ENCODE data around the gene GNB1L. TPM values are rescaled to one million over a fixed set of nuclear protein-coding genes. Genes with fewer than 3 reads are reported as not detected.

GNB1L gene
- total RNA-seq, 1 experiment from 2014 or later, result 17.7 TPM

- Histone ChIP-seq H3K27me3 (replicated peaks) (no peaks in the 10 kb centered on the region), H3K9me3 (replicated peaks) (no peaks in the 10 kb centered on the region), H3K36me3 (no peaks in the 10 kb centered on the region), H3K27ac (no peak overlapping the region), H3K4me1 (replicated peaks) (no peaks in the 10 kb centered on the region), H3K4me3 (no peak overlapping the region)
- DNase-seq (ENCODE audit: low read depth in 1 of 2, low spot score in 2 of 2), result no peak
These were observed 115.2 kb downstream of the GNB1L start for GRCh38 chr22:19739448-19739895.

- DNase-seq (ENCODE audit: low read depth in 1 of 2, low spot score in 2 of 2), result no peak
- Histone ChIP-seq H3K27ac (no peak overlapping the region), H3K4me1 (replicated peaks) (no peaks in the 10 kb centered on the region), H3K36me3 (no peaks in the 10 kb centered on the region), H3K9me3 (replicated peaks) (no peaks in the 10 kb centered on the region), H3K27me3 (replicated peaks) (no peaks in the 10 kb centered on the region), H3K4me3 (no peak overlapping the region)
These were observed 115.8 kb downstream of the GNB1L start for GRCh38 chr22:19738664-19739447.

GRCh38 chr22:19737846-19738663 is 116.6 kb downstream of the GNB1L start:
- Histone ChIP-seq H3K4me3 (no peak overlapping the region), H3K27me3 (replicated peaks) (no peaks in the 10 kb centered on the region), H3K27ac (no peak overlapping the region), H3K9me3 (replicated peaks) (no peaks in the 10 kb centered on the region), H3K36me3 (no peaks in the 10 kb centered on the region), H3K4me1 (replicated peaks) (no peaks in the 10 kb centered on the region)
- DNase-seq (ENCODE audit: low read depth in 1 of 2, low spot score in 2 of 2), result no peak

- Histone ChIP-seq H3K9me3 (replicated peaks) (no peaks in the 10 kb centered on the region), H3K27ac (no peak overlapping the region), H3K4me1 (replicated peaks) (peaks cover 3% of the 10 kb centered on the region), H3K36me3 (no peaks in the 10 kb centered on the region), H3K4me3 (no peak overlapping the region), H3K27me3 (replicated peaks) (no peaks in the 10 kb centered on the region)
- DNase-seq (ENCODE audit: low read depth in 1 of 2, low spot score in 2 of 2), result no peak
These were observed 118.8 kb downstream of the GNB1L start for GRCh38 chr22:19735665-19736510.

GRCh38 chr22:19734837-19735382 is 119.8 kb downstream of the GNB1L start:
- DNase-seq (ENCODE audit: low read depth in 1 of 2, low spot score in 2 of 2), result no peak
- Histone ChIP-seq H3K4me1 (replicated peaks) (peaks cover 10% of the 10 kb centered on the region), H3K27me3 (replicated peaks) (no peaks in the 10 kb centered on the region), H3K9me3 (replicated peaks) (no peaks in the 10 kb centered on the region), H3K36me3 (no peaks in the 10 kb centered on the region), H3K27ac (no peak overlapping the region), H3K4me3 (no peak overlapping the region)

GRCh38 chr22:19734163-19734562 is 120.5 kb downstream of the GNB1L start:
- DNase-seq (ENCODE audit: low read depth in 1 of 2, low spot score in 2 of 2), result no peak
- H3K36me3 ChIP-seq, result no peaks in the 10 kb centered on the region

GRCh38 chr22:19733755-19734154 is 120.9 kb downstream of the GNB1L start:
- DNase-seq (ENCODE audit: low read depth in 1 of 2, low spot score in 2 of 2), result no peak
- no peak overlapping the region for H3K27ac ChIP-seq

More at GRCh38 chr22:19734163-19734562, 120.5 kb downstream of the GNB1L start:
- no peaks in the 10 kb centered on the region for H3K9me3 ChIP-seq (replicated peaks)
- H3K4me1 ChIP-seq (replicated peaks), result peaks cover 10% of the 10 kb centered on the region
- no peak overlapping the region for H3K4me3 ChIP-seq
- no peak overlapping the region for H3K27ac ChIP-seq
- H3K27me3 ChIP-seq (replicated peaks), result no peaks in the 10 kb centered on the region

More at GRCh38 chr22:19733755-19734154, 120.9 kb downstream of the GNB1L start:
- Histone ChIP-seq H3K36me3 (no peaks in the 10 kb centered on the region), H3K4me3 (no peak overlapping the region), H3K9me3 (replicated peaks) (no peaks in the 10 kb centered on the region), H3K27me3 (replicated peaks) (no peaks in the 10 kb centered on the region), H3K4me1 (replicated peaks) (peaks cover 10% of the 10 kb centered on the region)

Other genes starting within 250 kb of the GNB1L start
- gene SEPTIN5, start 140.4 kb downstream of the GNB1L start, total RNA-seq (2014; rRNA removed; shearing (Covaris generic)), result 8.8 and 13.3 TPM in 2 replicates
- gene GP1BB, start 131.3 kb downstream of the GNB1L start, total RNA-seq (2014; rRNA removed; shearing (Covaris generic)), result 0.53 and 4.9 TPM in 2 replicates
- gene TBX1, start 94.1 kb downstream of the GNB1L start, total RNA-seq (2014; rRNA removed; shearing (Covaris generic)), result 0.31 and 0.61 TPM in 2 replicates
- gene RTL10, start within 50 bp of the GNB1L start, total RNA-seq (2014; rRNA removed; shearing (Covaris generic)), result 11.5 and 11.7 TPM in 2 replicates
- gene COMT, start 86.9 kb upstream of the GNB1L start, total RNA-seq (2014; rRNA removed; shearing (Covaris generic)), result 288 and 492 TPM in 2 replicates
- gene TXNRD2, start 86.9 kb upstream of the GNB1L start, total RNA-seq (2014; rRNA removed; shearing (Covaris generic)), result 25.5 and 42.5 TPM in 2 replicates
- 1.4 and 3.0 TPM in 2 replicates for gene ARVCF, start 161.9 kb upstream of the GNB1L start, total RNA-seq (2014; rRNA removed; shearing (Covaris generic))
- gene TANGO2, start 166.2 kb upstream of the GNB1L start, total RNA-seq (2014; rRNA removed; shearing (Covaris generic)), result 19.6 and 36.9 TPM in 2 replicates
- gene DGCR8, start 225.4 kb upstream of the GNB1L start, total RNA-seq (2014; rRNA removed; shearing (Covaris generic)), result 24.8 and 26.5 TPM in 2 replicates